Measurements from ENCODE around the gene DNAJB12.
A peak's percentile ranks its signal among the peaks of the same experiment; 100 is the strongest.

The DNAJB12 gene

GRCh38 chr10:72379062-72379461 lies 24.3 kb upstream of the DNAJB12 start:
- Histone ChIP-seq H3K4me3 (ENCODE audit: low read depth, low read length) (0 out of 2 replicates have a peak overlapping the region, but pooled peaks have one; percentile 16), H3K27me3 (ENCODE audit: control insufficient read depth, insufficient read depth, low read length) (no peaks in the 10 kb centered on the region), H3K4me1 (ENCODE audit: control insufficient read depth, insufficient read depth, low read length) (peaks cover 21% of the 10 kb centered on the region), H3K9ac (ENCODE audit: low read depth, low read length) (no peak overlapping the region), H3K36me3 (ENCODE audit: control insufficient read depth, insufficient read depth, low read length) (no peaks in the 10 kb centered on the region), H3K9me3 (ENCODE audit: control insufficient read depth, insufficient read depth, low read length) (no peaks in the 10 kb centered on the region), H3K27ac (ENCODE audit: low read depth, low read length) (peak overlapping the region; percentile 28)

GRCh38 chr10:72375585-72375984 lies 20.9 kb upstream of the DNAJB12 start:
- no peak overlapping the region for H3K27ac ChIP-seq (ENCODE audit: low read depth, low read length)
- H3K36me3 ChIP-seq (ENCODE audit: control insufficient read depth, insufficient read depth, low read length) = no peaks in the 10 kb centered on the region
- H3K4me1 ChIP-seq (ENCODE audit: control insufficient read depth, insufficient read depth, low read length) = peaks cover 12% of the 10 kb centered on the region
- no peaks in the 10 kb centered on the region for H3K9me3 ChIP-seq (ENCODE audit: control insufficient read depth, insufficient read depth, low read length)
- H3K9ac ChIP-seq (ENCODE audit: low read depth, low read length) = no peak overlapping the region
- no peak overlapping the region for H3K4me3 ChIP-seq (ENCODE audit: low read depth, low read length)
- H3K27me3 ChIP-seq (ENCODE audit: control insufficient read depth, insufficient read depth, low read length) = no peaks in the 10 kb centered on the region

- Histone ChIP-seq H3K36me3 (ENCODE audit: control insufficient read depth, insufficient read depth, low read length) (no peaks in the 10 kb centered on the region), H3K27ac (ENCODE audit: low read depth, low read length) (no peak overlapping the region), H3K4me3 (ENCODE audit: low read depth, low read length) (no peak overlapping the region), H3K9ac (ENCODE audit: low read depth, low read length) (no peak overlapping the region), H3K9me3 (ENCODE audit: control insufficient read depth, insufficient read depth, low read length) (no peaks in the 10 kb centered on the region), H3K27me3 (ENCODE audit: control insufficient read depth, insufficient read depth, low read length) (no peaks in the 10 kb centered on the region), H3K4me1 (ENCODE audit: control insufficient read depth, insufficient read depth, low read length) (peaks cover 12% of the 10 kb centered on the region)
These were observed 20.5 kb upstream of the DNAJB12 start for GRCh38 chr10:72375173-72375572.

- Histone ChIP-seq H3K36me3 (ENCODE audit: control insufficient read depth, insufficient read depth, low read length) (peaks cover 9% of the 10 kb centered on the region), H3K27ac (ENCODE audit: low read depth, low read length) (no peak overlapping the region), H3K9ac (ENCODE audit: low read depth, low read length) (no peak overlapping the region), H3K27me3 (ENCODE audit: control insufficient read depth, insufficient read depth, low read length) (no peaks in the 10 kb centered on the region), H3K4me3 (ENCODE audit: low read depth, low read length) (no peak overlapping the region), H3K4me1 (ENCODE audit: control insufficient read depth, insufficient read depth, low read length) (no peaks in the 10 kb centered on the region), H3K9me3 (ENCODE audit: control insufficient read depth, insufficient read depth, low read length) (no peaks in the 10 kb centered on the region)
These were observed 15.5 kb upstream of the DNAJB12 start for GRCh38 chr10:72370201-72370722.

GRCh38 chr10:72367301-72367960 lies 12.7 kb upstream of the DNAJB12 start:
- Histone ChIP-seq H3K27ac (ENCODE audit: low read depth, low read length) (no peak overlapping the region), H3K4me1 (ENCODE audit: control insufficient read depth, insufficient read depth, low read length) (no peaks in the 10 kb centered on the region), H3K36me3 (ENCODE audit: control insufficient read depth, insufficient read depth, low read length) (peaks cover 11% of the 10 kb centered on the region), H3K9ac (ENCODE audit: low read depth, low read length) (no peak overlapping the region), H3K4me3 (ENCODE audit: low read depth, low read length) (no peak overlapping the region), H3K9me3 (ENCODE audit: control insufficient read depth, insufficient read depth, low read length) (no peaks in the 10 kb centered on the region), H3K27me3 (ENCODE audit: control insufficient read depth, insufficient read depth, low read length) (no peaks in the 10 kb centered on the region)

GRCh38 chr10:72365106-72365895 lies 10.6 kb upstream of the DNAJB12 start:
- Histone ChIP-seq H3K9ac (ENCODE audit: low read depth, low read length) (no peak overlapping the region), H3K27ac (ENCODE audit: low read depth, low read length) (no peak overlapping the region), H3K4me1 (ENCODE audit: control insufficient read depth, insufficient read depth, low read length) (no peaks in the 10 kb centered on the region), H3K27me3 (ENCODE audit: control insufficient read depth, insufficient read depth, low read length) (no peaks in the 10 kb centered on the region), H3K36me3 (ENCODE audit: control insufficient read depth, insufficient read depth, low read length) (peaks cover 11% of the 10 kb centered on the region), H3K4me3 (ENCODE audit: low read depth, low read length) (no peak overlapping the region), H3K9me3 (ENCODE audit: control insufficient read depth, insufficient read depth, low read length) (no peaks in the 10 kb centered on the region)

- Histone ChIP-seq H3K9ac (ENCODE audit: low read depth, low read length) (no peak overlapping the region), H3K27ac (ENCODE audit: low read depth, low read length) (no peak overlapping the region), H3K4me1 (ENCODE audit: control insufficient read depth, insufficient read depth, low read length) (no peaks in the 10 kb centered on the region), H3K27me3 (ENCODE audit: control insufficient read depth, insufficient read depth, low read length) (no peaks in the 10 kb centered on the region), H3K36me3 (ENCODE audit: control insufficient read depth, insufficient read depth, low read length) (peaks cover 11% of the 10 kb centered on the region), H3K9me3 (ENCODE audit: control insufficient read depth, insufficient read depth, low read length) (no peaks in the 10 kb centered on the region), H3K4me3 (ENCODE audit: low read depth, low read length) (no peak overlapping the region)
These were observed 9.6 kb upstream of the DNAJB12 start for GRCh38 chr10:72364239-72364777.

- H3K4me1 ChIP-seq (ENCODE audit: control insufficient read depth, insufficient read depth, low read length) = peaks cover 17% of the 10 kb centered on the region
- no peak overlapping the region for H3K4me3 ChIP-seq (ENCODE audit: low read depth, low read length)
- no peaks in the 10 kb centered on the region for H3K27me3 ChIP-seq (ENCODE audit: control insufficient read depth, insufficient read depth, low read length)
- H3K36me3 ChIP-seq (ENCODE audit: control insufficient read depth, insufficient read depth, low read length) = no peaks in the 10 kb centered on the region
- no peaks in the 10 kb centered on the region for H3K9me3 ChIP-seq (ENCODE audit: control insufficient read depth, insufficient read depth, low read length)
- no peak overlapping the region for H3K9ac ChIP-seq (ENCODE audit: low read depth, low read length)
- no peak overlapping the region for H3K27ac ChIP-seq (ENCODE audit: low read depth, low read length)
These were observed 2.3 kb upstream of the DNAJB12 start for GRCh38 chr10:72356987-72357386.

GRCh38 chr10:72356115-72356514 lies 1.4 kb upstream of the DNAJB12 start:
- H3K4me3 ChIP-seq (ENCODE audit: low read depth, low read length) = no peak overlapping the region
- H3K27me3 ChIP-seq (ENCODE audit: control insufficient read depth, insufficient read depth, low read length) = no peaks in the 10 kb centered on the region
- no peak overlapping the region for H3K9ac ChIP-seq (ENCODE audit: low read depth, low read length)
- no peak overlapping the region for H3K27ac ChIP-seq (ENCODE audit: low read depth, low read length)
- H3K9me3 ChIP-seq (ENCODE audit: control insufficient read depth, insufficient read depth, low read length) = no peaks in the 10 kb centered on the region
- H3K36me3 ChIP-seq (ENCODE audit: control insufficient read depth, insufficient read depth, low read length) = no peaks in the 10 kb centered on the region
- H3K4me1 ChIP-seq (ENCODE audit: control insufficient read depth, insufficient read depth, low read length) = peaks cover 19% of the 10 kb centered on the region

GRCh38 chr10:72355214-72355555 lies 466 bp upstream of the DNAJB12 start:
- Histone ChIP-seq H3K9me3 (ENCODE audit: control insufficient read depth, insufficient read depth, low read length) (no peaks in the 10 kb centered on the region), H3K9ac (ENCODE audit: low read depth, low read length) (peak overlapping the region; percentile 22; the same call in 1 of the 2 replicates), H3K4me1 (ENCODE audit: control insufficient read depth, insufficient read depth, low read length) (peaks cover 19% of the 10 kb centered on the region), H3K27me3 (ENCODE audit: control insufficient read depth, insufficient read depth, low read length) (no peaks in the 10 kb centered on the region), H3K27ac (ENCODE audit: low read depth, low read length) (peak overlapping the region; percentile 100), H3K36me3 (ENCODE audit: control insufficient read depth, insufficient read depth, low read length) (peaks cover 7% of the 10 kb centered on the region; the same call in 1 of the 2 replicates), H3K4me3 (ENCODE audit: low read depth, low read length) (peak overlapping the region; percentile 98)

- H3K4me3 ChIP-seq (ENCODE audit: low read depth, low read length) = peak overlapping the region; percentile 98
- H3K27ac ChIP-seq (ENCODE audit: low read depth, low read length) = peak overlapping the region; percentile 100
- H3K36me3 ChIP-seq (ENCODE audit: control insufficient read depth, insufficient read depth, low read length) = peaks cover 7% of the 10 kb centered on the region; the same call in 1 of the 2 replicates
- peaks cover 19% of the 10 kb centered on the region for H3K4me1 ChIP-seq (ENCODE audit: control insufficient read depth, insufficient read depth, low read length)
- peak overlapping the region; percentile 99 for H3K9ac ChIP-seq (ENCODE audit: low read depth, low read length)
- H3K27me3 ChIP-seq (ENCODE audit: control insufficient read depth, insufficient read depth, low read length) = no peaks in the 10 kb centered on the region
- no peaks in the 10 kb centered on the region for H3K9me3 ChIP-seq (ENCODE audit: control insufficient read depth, insufficient read depth, low read length)
These were observed 759 bp downstream of the DNAJB12 start for GRCh38 chr10:72353965-72354355.

All from HUES48 (cell line).